ENCODE measurements around the gene NFE2L3.

The NFE2L3 gene

DNA sequence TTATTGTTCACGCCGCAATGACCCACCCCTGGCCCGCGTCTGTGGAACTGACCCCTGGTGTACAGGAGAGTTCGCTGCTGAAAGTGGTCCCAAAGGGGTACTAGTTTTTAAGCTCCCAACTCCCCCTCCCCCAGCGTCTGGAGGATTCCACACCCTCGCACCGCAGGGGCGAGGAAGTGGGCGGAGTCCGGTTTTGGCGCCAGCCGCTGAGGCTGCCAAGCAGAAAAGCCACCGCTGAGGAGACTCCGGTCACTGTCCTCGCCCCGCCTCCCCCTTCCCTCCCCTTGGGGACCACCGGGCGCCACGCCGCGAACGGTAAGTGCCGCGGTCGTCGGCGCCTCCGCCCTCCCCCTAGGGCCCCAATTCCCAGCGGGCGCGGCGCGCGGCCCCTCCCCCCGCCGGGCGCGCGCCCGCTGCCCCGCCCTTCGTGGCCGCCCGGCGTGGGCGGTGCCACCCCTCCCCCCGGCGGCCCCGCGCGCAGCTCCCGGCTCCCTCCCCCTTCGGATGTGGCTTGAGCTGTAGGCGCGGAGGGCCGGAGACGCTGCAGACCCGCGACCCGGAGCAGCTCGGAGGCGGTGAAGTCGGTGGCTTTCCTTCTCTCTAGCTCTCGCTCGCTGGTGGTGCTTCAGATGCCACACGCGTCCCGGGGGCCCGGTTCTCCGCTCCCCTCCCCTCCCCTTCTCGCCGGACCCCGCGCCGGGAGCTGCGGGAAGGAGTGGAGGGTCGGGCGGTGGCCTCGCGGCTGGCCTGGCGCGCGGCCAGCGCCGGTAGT is 49.4 kb downstream of the NFE2L3 start, which contains the start of gene CBX3:
CBX3 (plus strand) TSS at position 499 of the 772 bp plus-strand sequence. CDS start 1,254 bp downstream, outside the sequence.
- peak; percentile 85 for DNase-seq

DNA sequence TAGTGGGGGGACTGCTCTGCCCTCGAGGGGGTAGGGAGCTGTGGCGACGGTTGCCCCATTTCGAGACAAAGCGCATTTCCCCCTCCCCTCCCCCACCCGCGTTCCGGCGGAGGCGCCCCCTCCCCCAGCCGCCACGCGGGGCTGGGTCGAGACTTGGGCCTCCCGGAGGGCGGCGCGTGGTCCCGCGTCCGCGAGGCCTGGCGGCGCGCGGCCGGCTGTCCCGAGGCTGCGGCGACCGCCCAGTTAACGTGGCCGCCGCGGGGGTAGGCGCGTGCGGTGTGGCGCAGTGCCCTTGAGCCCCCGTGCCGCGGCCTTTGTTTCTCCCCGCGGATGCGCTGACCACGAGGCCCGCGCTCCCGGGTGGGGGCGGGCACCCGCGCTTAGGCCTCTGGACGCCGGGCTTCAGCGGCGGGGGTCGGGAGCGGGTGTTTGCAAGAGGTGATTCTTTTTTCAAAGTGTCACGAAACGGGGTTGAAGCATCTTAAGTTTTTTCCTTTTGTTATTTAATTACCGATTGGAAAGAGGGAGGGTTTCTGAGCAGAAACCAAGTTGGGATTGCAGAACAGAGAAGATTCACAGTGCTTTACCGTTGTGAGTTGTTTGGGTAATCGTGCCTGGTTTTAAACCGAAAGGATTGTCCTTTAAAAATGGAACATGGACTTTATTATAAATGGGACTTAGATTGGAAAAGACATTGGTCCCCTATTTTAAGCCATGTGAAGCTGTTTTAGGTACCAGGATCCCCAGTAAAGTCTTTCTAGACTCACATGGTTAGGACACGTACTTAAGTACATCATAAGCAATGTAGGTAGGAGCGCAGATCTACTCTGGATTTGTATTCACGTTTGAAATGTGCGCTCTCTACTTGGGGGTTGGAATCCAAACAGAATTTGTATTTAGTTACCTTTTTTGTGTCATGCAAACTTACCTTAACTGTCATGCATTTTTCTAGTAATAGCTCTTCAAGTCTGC is 50.3 kb downstream of the NFE2L3 start:
- DNase-seq = peak; percentile 49

DNA sequence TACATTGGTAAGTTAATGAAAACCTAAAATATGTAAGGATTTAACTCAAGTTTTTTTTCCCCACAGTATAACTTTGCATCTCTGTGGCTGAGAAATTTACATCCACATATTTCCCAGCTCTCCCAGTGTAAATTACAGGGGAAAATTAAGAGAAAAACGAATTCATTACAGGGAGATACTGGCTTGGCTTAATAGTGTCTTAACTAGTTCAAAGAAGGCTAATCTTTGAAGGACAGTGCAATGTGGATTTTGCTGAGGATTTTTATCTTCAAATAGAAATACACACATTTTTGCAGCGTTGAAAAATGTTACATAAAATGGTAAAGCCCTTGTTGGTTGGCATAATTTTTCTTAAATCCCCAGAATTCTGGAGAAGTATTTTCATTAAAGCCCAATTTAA is 51.0 kb downstream of the NFE2L3 start:
- DNase-seq = no peak

DNA sequence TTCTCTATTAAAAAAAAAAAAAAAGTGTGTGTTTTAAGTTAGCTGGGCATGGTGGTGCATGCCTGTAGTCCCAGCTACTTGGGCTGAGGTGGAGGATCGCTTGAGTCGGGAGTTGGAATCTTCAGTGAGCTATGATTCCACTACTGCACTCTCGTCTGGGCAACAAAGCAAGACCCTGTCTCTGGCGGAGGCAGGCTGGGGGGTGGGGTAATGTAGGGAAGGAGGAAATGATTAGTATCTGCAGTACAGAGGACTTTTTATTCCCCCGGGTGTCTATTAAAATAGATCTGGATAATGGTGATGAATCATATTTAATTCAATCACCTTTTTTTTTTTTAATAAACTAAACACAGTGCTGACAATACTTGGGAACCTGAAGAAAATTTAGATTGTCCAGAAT is 56.0 kb downstream of the NFE2L3 start:
- no peak for DNase-seq

DNA sequence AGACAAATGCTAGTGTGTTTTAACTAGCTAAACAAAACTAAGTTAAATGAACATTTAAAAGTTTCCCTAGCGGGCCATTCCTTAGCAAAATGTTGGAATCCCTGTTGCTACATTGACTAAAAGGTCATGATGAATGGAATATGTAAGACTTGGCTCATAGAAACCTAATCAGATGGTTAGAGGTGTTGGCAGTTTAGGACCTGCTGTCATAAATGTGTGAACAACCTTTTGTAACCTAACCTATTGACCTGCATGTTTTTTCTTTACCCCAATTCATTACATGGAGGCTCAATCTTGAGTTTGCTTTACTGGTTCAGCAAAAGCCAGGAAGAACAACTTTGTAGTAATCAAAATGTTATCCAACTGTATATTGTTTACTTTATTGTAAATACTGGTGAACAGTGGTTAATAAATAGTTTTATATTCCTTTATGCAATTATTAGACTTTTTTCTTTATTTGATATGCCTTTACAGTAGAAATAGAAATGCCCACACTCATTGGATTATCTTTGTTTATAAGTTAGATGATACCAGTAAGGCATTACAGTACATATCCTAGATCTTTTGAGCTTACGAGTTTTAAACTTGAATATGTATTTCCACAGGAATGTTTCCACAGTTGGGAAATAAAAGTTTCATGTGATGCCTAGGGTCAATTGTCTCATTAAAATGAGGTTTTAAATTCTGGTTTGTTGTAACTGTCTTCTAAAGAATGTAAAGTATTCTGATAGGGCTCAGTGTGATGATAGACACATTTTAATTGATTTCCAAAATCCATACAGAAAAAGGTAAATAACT is 61.1 kb downstream of the NFE2L3 start:
- no peak for DNase-seq

DNA sequence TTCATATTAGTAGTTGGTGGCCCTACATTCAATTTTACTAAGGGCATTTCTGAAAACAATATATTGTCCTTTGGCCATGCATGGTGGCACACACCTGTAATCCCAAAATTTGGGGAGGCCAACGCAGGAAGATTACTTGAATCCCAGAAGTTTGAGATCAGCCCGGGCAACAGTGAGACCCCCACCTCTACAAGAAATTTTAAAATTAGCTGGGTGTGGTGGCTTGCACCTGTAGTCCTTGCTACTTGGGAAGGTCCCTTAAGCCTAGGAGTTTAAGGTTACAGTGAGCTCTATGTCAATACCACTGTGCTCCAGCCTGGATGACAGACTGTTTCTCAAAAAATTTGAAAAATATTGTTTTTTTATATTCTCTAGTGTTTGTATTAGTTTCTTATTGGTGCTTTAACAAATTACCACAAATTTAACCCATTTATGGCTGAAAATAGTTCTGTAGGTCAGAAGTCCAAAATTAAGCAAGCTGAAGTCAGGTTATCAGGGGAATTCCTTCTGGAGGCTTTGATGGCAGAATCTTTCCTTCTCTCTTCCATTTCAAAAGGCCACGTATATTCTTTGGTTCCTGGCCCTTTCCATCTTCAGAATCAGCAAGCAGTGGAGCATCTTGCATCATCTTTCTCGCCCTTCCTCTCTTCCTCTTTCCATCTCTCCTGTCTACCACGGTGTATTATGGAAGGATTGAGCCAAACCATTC is 62.0 kb downstream of the NFE2L3 start:
- no peak for DNase-seq

DNA sequence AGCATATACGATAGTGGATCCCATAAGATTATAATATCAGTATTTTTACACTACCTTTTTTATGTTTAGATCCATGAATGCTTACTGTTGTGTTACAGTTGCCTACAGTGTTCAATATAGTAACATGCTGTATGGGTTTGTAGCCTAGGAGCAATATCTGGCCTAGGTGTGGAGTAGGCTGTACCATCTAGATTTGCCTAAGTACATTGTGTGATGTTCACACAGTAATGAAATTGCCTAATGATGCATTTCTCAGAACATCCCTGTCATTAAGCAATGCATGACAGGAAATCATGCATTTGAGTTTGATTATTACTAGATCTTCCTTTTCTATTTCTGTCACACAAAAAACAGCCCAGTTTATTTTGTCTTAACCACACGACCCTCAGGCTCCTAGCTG is 64.1 kb downstream of the NFE2L3 start:
- no peak for DNase-seq

DNA sequence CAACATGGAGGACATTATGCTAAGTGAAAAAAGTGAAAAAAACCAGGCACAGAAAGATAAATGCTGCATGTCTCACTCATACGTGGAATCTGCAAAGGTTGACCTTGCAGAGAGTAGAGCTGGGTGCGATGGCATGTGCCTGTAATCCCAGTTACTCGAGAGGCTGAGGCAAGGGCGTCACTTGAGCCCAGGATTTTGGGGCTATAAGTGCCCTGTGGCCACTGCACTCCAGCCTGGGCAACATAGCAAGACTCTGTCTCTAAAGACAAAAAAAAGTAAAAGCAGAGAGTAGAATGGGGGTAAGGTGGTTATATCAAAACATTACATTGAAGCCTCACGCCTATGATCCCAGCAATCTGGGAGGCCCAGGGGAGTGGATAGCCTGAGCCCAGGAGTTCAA is 72.4 kb downstream of the NFE2L3 start:
- DNase-seq = no peak

DNA sequence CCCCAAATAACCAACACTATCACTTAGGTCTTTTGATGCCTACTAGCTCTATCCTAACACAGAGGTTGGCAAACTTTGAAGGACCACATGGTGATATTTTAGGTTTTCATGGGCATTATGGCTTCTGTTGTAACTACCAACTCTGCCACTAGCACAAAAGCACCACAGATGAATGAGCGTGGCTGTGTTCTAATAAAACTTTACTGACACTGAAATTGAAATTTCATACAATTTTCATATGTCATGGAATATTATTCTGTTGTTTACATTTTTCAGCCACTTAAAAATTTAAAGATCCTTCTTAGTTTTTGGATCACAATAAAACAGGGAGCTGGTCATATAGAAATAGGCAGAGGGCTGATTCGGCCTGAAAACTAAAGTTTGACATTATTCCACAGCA is 76.0 kb downstream of the NFE2L3 start:
- no peak for DNase-seq

DNA sequence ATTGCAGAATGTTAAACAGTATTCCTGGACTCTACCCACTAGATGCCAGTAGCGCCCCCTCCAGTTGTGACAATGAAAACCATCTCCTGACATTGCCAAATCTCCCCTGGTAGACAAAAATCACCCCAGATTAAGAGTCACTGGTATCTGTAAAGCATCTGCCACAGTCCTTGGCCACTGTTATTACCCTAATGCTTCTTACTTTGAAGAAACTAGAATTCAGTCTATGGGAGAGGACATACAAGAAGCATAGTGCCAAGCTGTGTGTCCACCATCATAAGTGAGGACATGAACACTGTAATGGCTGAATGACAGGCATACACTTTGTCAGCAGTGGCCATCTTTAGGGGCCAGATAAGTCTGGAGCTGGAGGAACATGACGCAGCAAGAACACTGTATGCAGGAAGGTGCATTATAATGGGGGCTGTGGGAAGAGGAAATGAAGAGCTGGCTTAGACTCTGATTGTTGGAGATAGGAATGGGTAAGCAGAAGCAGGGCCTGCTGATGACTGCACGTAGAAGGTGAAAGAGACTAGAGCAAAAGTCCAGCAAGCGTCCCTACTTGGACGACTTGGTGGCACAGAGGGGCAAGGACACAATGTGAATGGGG is 82.0 kb downstream of the NFE2L3 start:
- DNase-seq = no peak
